Suppressor macrophage (primary cell): ENCODE measurements around the gene FRZB.
A peak's percentile ranks its signal among the peaks of the same experiment; 100 is the strongest.

Experiments used
- DNase-seq, 4 experiments: peaks; one replicate each; pipeline ENCODE4 v3.0.0-alpha.2; 2020 to 2022

Gene FRZB

DNA sequence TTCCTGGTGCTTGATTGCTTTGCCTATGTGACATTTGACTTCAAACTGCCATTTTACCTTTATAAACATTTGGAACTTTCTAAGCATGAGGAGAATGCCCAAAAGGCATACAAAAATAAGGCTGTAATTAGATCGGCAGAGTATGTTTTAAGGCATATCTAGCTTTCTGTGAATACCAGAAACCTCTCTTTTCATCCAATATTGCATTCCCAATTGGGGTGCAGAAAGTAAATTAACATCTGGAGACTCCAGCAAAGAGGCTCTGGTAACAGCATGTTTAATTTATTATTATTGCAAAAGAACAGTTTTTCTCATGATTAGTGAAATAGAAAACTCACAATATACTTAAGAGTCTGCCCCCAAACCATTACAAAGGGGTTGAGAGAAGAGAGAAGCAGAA lies 32.1 kb downstream of the FRZB start:
- DNase-seq, result no peak

DNA sequence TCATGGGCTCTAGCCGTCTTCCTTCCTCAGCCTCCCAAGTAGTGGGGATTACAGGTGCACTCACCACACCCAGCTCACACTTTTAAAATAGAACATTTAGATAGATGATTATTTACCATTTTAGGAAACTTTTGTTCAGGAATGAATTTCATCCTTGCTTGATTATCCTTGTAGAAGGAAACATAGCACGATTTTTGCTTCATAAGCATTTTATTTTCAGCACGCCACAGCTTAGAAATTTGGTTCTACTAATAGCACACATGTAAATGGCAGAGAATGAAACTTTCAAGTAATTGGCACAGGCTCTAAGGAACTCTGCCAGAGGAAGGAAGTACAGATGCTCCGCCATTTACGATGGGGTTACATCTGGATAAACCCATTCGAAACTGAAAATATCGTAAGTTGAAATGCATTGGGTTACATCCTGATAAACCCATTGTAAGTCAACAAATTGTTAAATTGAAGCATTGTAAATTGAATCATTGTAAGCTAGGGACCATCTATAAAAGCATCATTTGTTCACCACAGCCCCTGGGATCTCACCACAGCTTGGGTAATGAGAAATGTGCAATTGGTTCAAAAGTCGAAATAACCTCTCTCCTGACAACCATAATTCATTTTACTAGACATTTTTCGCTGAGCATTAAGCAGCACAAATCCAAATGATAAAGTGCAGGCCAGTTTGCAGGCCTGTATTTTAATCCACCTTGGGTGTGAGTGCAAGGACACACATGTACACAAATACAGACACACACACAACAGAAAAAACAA lies 33.2 kb downstream of the FRZB start:
- no peak for DNase-seq

DNA sequence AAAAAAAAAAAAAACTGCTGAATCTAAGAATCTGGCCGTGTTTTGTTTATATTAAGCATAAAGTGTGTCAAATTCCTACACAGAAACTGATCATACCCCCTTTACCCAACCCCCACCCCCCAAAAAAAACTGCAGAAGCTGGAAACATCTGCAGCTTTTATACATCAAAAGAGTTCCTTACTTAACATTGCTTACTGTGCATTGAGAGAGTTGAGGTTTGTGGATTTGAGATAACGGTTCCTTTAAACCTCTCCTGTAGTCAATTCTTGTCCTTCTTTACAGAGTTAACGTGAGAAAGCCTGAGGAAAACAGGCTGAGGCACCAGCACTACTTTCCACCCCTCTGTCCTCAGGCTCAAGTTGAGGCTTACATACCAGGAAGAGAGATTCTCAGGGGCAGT lies 34.5 kb downstream of the FRZB start:
- DNase-seq, result no peak

DNA sequence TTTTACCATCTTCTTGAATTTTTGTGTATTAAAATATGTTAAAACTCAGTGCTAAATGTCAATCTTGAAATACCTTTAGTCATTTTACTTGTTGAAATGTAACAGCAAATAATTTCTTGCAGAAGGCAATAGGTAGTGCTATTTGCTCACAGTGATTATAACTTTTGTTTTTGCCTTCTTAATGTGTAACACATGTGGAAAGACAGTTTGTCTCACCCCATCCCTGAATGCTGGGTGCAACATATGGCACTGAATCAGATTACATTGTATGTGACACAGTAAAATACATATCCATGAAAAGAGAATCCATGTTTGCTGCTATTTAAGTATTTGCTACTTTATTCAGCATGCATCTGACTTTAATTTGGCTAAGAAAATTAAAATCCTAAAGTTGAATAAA lies 35.3 kb downstream of the FRZB start:
- DNase-seq, result no peak

DNA sequence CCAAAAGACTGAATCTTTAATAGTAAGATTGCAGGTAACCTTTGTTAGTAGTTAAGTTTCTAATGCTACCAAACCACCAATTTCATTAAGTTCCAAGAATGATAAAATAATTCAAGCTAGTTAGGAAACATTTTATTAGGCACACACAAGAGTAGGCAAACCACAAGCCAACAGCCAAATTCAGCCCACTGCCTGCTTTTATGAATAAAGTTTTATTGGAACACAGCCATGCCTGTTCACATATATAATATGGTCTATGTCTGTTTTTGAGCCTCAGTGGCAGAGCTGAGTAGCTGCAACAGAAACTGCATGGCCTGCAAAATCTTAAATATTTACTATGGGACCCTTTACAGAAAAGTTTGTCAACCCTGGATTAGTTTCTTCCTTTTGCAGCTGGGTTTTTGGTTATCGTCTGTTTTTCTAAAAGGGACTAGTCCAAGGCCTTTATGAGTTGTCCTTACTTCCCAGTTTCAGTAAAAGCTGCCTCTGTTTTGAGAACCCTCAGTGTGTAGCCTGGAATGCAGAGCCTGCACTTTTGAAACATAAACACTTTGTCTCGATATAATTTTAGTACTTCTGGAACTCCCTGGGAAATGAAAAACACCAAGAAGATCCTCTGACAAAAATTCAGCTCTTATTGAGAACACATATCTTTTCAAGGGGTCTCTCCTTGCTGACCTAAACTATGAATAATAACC lies 39.1 kb downstream of the FRZB start:
- no peak for DNase-seq

DNA sequence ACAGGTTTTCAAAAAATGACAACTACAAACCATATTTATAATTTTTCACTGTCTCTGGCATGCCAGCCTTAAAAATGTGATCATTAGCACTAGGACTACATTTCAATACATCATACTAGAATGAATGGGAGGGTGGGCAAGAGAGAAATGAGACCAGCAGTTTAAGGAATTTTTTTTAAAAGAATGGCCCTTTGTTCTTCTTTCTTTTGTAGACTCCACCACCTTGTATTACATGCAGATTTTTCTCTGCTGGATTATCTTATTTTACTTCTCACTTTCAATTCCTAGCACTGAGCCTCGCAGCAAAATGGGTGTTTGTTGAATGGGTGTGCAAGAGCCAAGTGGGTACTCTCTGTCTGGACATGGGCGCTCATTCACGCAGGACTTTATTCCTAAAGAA lies 39.9 kb downstream of the FRZB start:
- no peak for DNase-seq

DNA sequence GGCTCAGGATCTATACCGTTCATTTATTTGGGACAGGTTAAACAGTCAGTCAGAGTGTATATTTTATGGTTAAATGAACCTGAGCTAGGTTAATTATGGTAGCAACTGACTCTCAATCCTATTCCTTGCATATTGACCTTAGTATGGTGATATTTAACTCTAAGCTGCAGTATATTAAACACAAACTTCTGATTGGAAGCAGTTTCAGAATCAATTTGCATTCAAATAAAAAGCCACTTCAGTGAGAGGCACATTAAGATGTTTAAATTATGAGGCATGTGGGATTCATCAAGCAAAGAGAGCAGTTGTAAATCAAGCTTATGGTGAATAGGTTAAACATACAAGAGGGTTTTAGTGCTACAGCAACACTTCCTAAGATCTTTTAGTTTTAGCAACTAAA lies 40.4 kb downstream of the FRZB start:
- DNase-seq, result no peak

DNA sequence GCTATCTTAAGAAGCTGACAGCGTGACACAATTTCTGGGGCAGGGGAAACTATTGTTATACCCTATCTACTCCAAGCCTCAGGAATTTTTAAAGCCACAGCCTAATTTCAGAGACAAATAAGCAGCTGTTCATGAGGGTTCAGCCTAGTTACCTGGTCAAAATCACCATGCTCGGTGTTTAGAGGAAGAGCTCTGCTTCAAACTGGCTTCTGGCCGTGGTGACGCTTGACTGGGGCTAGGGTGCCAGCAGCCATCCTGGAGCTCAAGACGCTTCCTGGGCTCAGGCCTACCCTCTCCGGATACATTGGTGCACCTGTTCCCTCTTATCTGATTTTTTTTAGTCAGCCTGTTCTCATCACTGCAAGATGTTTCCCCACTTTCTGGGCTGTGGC lies 41.7 kb downstream of the FRZB start:
- no peak for DNase-seq

DNA sequence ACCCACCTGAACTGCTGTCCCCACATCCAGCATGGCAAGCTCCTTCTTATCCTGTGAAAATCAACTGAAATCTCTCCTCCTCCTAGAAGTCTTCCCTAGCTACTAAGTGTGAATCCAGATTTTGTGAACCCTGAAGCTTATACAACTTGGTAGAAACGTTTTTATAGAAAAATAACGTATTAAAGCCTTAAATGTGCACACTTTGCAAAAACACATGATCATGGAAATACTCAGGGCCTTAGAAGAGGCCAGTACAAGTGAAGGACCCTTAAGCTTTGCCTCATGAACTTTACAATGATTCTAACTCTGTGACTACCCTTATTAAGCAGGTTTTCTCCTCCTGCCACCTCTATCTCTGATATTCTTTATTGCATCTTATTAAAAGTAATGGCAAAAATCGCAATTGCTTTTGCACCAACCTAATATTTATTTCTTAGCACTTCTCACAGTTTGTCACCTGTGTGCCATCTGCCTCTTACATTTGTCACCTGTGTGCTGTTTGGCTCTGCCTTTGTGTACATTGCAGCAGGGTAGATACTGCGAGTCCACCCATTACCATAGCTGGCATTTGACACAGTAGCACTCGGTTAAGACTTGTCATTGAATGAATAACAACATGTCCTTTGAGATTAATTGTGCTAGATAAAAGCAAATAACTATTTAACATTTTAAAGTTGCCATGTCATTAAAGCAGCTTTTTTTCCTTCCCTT lies 42.2 kb downstream of the FRZB start:
- no peak for DNase-seq

DNA sequence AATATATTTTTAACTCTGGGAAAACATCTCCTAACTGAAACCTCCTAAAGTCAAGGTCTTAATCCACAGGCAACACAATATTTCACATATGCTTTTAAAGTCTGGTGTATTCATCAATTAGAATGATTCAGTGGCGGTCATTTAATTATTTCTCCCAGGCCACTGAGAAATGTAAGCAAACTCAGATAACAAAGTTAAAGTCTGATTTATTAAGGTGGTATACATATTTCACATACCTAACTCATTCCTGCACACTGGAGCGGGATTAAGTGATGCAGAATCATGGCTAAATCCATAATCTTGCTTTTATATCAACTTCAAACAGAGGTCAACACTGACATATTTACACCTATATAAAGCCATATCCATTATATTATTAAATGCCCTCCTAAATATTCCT lies 43.7 kb downstream of the FRZB start:
- no peak for DNase-seq

DNA sequence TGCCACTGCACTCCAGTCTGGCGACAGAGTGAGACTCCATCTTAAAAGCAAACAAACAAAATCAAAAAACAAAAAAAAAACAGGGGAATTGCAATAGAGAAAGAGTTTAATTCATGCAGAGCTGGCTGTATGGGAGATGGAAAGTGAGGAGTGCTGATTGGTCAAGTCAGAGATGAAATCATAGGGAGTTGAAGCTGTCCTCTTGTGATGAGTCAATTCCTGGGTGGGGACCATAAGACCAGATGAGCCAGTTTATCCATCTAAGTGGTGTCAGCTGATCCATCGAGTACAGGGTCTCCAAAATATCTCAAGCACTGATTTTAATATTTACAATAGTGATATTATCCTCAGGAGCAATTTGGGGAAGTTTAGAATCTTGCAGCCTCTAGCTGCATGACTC lies 45.3 kb downstream of the FRZB start:
- no peak for DNase-seq

DNA sequence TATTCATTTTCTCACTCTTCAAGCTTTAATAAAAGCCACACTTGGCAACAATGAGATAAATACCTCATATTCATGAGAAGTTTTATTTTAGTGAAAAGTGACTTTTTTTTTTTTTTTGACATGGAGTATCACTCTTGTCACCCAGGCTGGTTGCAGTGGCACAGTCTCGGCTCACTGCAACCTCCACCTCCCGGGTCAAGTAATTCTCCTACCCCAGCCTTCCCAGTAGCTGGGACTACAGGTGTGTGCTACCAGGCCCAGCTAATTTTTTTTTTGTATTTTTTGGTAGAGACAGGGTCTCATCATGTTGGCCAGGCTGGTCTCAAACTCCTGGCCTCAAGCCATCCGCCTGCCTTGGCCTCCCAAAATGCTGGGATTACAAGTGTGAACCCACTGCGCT lies 47.0 kb downstream of the FRZB start:
- no peak for DNase-seq

DNA sequence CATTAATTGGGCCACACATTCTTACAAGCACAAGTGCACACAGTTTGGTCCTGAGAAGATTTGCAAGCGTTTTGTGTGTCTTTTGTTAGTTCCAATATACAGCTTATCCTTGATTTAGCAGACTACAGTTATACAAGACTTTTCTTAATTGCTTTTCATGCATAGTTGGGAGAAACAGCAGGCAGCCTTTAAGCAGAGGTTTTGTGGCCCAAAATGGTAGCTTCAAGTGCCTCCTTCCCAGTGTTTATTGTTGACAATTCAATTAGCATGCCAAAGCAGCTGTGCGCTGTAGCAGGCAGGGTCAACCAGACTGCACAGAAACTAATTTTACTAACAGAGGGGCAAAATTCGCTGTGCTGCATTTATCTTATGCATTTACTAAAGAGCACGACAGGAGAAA lies 47.5 kb downstream of the FRZB start:
- DNase-seq, result no peak

DNA sequence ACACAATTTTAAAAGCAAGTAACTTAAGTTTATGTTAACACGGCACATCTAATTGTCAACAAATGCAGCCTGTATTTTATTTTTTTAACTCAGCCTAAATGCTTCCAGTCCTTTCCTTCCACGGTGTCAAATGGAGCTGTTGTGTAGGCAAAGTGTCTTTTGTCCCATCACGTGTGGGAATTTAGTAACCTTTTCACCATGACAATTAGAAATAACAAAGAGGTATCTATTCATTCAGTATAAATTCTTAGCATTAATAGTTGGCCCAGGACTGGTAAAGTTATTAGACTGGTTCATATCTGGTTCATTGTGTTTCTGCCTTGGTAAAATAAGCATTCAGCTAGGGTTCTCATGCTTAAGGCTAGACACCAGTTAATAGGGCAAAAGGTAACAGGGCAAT lies 47.9 kb downstream of the FRZB start:
- DNase-seq, result no peak

DNA sequence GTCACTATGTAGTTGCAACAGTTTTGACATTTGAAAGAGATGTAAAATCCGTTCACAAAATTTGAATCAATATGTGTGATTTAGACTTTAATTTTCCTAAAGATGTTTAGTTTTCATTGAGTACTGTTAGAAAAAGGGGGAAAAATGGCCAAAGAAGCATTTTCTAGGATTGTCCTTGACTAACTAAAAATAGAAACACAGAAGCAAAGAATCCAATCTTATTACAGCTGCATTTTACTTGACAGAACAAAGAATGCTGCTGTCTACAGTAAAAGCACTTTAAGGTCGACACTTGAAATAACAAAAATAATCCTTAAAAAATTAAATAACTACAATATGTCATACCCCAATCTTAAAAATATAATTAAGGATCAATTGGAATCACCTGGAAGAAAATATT lies 48.9 kb downstream of the FRZB start:
- DNase-seq, result no peak

DNA sequence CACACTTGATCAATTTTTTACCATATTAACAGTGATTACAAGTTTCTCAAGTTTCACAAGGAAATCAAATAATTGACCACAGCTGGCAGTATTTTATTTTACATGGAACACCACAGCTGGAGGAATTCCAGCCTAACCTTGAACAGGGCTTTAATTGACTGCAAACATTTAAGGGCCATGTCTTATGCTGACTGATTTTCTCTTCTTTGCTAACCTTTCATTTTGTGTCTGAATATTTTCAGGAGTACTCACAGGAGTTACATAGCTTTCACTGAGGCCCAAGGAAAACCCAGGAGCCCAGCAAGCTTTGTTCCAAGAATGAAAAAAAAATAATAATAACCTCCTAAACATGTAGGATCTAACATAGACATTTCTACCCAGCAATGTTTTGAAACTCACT lies 49.6 kb downstream of the FRZB start:
- DNase-seq, result no peak

DNA sequence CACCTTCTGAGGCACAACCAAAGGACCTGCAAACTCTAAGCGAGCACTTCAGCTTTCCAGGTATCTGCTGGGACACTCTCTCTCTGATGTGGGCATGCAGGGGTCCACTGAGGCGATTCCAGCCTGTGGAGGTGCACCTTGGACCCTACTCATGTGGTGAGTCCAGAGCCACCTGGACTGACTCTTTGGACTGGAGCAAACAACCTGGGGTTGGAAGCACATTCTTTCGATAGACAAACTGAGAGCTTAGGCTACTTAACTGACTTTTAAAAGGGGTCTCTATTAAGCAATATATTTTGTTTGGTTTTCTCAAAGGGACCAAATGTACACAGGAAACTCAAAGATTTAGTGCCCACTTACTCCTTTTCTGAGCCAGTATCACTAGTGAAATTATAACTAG lies 51.6 kb downstream of the FRZB start:
- DNase-seq, result no peak

DNA sequence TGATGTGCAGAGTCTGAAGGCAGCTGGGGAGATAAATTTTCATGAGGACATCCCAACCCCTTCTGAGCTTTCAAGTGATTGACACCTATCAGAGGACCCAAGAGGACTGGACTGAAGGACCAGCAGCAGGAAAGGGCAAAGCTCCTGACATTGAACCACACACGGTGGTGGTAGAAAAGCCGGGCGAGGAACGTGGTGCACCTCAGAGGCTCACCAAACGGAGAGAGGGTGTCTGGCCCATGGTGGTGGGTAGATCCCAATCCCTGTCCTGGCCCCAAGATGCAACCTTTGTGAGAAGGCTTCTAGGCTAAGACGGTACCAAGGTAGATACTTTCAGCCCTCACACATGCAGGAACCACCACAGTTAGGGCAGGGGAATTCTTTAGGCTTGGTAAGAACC lies 52.1 kb downstream of the FRZB start:
- DNase-seq, result no peak

DNA sequence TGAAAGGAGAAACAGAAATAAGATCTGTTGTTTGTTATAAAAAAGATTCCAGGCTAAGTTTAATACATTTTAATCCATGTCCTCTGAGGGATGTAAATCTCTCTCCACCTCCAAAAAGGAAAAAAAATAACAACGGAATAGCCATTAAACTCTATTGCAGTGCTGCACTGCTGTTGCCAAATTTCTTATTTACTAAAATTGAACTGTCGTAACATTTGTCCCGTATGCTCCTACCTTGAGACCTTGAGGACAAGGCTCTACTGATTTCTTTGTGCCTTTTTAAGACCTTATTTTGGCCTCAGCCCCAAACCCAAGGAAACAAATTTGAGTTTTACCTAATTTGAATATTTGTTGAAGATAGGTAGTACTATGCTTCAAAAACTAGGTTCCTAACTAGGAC lies 56.4 kb downstream of the FRZB start:
- DNase-seq, result no peak

DNA sequence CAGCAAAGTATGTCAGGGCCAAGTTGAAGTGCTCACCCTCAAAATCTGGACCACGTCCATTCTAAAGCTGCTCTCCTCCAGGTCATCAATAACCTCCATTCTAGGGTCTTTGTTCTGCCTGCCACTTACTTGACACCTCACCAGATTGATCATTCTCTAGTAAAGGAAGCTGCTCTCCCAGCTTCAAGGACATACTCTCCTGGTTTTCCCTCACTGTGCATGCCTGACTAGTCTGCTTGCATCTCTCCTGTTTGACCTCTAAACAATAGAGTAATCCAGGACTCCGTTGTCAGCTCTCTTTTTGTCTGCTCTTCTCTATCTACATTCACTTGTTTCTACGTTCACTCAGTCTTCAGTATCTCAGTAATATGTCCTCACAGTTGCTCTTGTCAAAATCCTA lies 59.1 kb downstream of the FRZB start:
- DNase-seq, result no peak

DNA sequence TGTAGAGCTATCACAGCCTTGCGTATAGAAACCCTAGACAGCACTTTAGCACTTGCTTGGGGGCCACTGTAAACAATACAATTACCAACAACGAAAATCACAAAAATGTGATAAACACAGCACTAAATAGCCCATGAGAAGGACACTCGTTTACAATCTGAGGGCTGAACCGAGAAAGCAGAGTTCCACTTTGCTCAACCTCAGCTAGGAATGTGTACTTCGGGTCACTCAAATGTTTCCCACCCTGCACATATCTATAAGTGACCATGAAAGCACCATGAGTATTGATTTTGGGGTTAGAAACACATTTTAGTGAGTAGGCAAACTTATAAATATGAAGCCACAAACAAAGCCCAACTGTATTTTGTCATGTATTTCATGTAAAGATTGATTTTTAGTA lies 62.3 kb downstream of the FRZB start:
- DNase-seq, result no peak

DNA sequence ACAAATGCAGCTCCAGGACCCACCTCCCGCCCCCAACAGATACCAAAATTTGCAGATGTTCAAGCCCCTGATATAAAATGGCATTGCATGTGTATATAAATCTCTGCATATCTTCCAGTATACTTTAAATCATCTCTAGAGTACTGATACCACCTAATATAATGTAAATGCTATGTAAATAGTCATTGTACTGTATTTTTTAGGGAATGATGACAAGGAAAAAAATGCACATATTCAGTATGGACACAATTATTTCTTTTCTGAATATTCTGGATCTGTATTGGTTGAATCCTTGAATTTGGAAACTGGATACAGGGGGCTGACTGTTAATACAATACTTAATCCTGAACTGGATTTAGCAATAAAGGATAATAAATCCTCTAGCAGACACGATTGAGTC lies 67.7 kb downstream of the FRZB start:
- no peak for DNase-seq

DNA sequence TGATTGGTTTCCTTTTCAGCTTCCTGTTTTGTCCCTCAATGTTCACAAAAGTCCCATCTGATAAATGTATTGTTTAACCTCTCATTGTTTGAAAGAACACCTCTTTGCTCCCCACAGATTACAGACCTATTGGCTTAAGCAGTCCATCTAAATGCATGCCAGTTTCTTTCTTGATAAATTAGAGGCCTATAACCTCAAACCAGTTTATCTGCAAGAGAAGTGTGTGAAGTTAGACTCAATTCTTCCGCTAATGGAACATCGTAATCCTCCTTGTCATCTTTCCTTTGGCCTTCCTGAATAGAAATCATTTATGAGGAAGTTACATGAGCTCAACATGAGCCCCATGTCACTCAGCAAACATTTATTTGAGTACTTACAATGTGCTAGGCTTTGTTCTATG lies 74.0 kb downstream of the FRZB start:
- no peak for DNase-seq

DNA sequence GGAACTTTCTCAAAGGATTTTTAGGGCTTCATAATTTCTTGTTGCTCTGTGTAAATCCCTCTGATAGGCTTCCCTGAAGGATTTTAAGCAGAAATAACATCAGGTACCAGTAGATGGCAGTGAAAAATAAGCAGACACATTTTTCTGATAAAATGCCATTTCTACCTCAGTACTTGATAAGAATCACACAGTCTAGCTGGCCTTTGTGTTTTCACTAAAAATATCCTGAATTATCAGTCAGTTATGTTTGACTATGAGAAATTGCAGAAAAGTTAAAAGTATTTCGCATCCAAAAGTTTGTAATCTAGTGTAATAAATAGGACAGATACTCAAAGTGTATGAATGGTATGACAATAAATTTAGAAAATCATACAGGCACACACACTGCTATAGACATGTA lies 81.7 kb downstream of the FRZB start:
- peak in 1 of 4 experiments; percentile 3 for DNase-seq
